Activated CD4-positive, CD25-positive, alpha-beta regulatory T cell (primary cell): ENCODE measurements around the gene NUDT1.

Source experiments
- DNase-seq, 4 experiments: peaks; one replicate each; lab custom pipeline; 2025; lab: John Stamatoyannopoulos, UW

NUDT1 gene

DNA sequence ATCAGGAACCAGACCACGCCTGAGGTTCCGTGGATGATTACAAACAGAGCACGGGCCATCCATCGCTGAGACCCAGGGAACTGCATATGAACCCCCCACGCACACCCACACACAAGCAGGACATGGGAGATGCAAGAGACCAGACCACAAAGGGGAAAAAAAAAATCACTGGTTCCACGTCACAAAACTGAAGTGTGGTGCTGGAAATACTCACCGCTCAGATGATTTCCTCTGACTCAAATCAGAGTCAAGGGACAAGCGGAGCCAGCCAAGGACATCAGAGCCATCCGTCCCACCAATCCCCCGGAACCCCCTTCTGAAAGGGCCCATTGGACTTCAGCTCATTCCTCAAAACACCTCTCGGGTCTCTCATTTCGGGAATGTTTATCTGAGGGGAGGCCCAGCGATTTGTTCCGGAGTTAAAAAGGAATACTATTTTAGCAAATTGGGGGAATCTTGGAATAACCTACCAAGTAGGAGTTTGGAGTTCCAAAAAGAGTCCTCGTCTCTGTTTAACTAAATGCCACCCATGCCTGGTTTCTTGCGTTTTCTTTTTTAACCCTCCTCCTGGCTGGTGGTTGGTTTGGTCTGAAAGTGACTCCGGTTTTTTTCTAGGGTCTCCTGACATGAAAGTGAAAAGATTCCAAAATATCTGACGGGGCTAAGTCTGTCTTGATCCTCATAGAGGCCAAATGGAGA lies 57.3 kb downstream of the NUDT1 start:
- no peak for DNase-seq

DNA sequence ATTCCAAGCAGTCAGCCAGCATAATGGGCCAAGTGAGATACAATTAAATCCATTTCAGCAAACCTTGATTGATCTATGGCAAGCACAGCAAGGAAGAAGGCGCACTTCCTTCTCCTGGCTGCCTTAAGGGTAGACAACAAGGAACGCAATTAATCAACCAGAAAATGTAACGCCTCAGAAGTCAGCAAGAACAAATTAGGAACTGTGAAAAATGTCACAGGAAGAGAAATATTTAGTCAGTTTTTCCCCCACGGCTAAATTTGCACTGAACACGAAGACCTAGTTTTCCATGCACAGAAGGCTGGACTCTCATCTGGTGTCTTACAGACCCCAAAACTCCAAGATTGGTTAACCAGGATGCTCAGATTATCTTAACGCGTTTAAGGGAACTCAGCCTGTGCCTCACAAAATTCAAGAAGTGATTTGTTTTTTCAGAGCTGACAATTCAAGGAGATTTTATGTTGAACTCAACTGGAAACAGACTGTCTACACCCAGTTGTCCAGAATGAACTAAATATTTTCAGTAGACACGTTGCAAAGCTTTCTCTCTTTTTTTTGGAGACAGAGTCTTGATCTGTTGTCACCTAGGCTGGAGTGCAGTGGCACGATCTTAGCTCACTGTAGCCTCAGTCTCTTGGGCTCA lies 58.0 kb downstream of the NUDT1 start:
- DNase-seq = no peak
